MM.1S (cell line): Measurements from ENCODE around the gene VWA1.
"Not testable (repeated sequence)": the region's sequence is repeated elsewhere in the genome, so short reads cannot be mapped to it uniquely, and the experiment has no call there.

Experiments used
- DNase-seq: peaks from one replicate; pipeline ENCODE4 v3.0.0-alpha.2; 2015
- H2AFZ ChIP-seq: fragments of 300-600 bp; sonication (generic); 2 replicates; pipeline ENCODE4 v1.6.0; 2016; ENCODE audit warnings: antibody characterized with exemption, low read length
- H3F3A ChIP-seq: fragments of 300-600 bp; sonication (generic); 2 replicates; pipeline ENCODE4 v1.6.1; 2016; ENCODE audit warnings: mild to moderate bottlenecking, antibody characterized with exemption, low read length, moderate library complexity, mixed read lengths; ENCODE audit not compliant: insufficient read depth
- H3K27ac ChIP-seq: fragments of 300-600 bp; sonication (generic); 2 replicates; pipeline ENCODE4 v1.5.1; 2016; ENCODE audit warnings: mild to moderate bottlenecking, low read length
- H3K27me3 ChIP-seq: fragments of 300-600 bp; sonication (generic); replicated peaks from 2 replicates; pipeline ENCODE4 v1.6.0; 2016; ENCODE audit warnings: low read length; ENCODE audit not compliant: insufficient read depth
- H3K36me3 ChIP-seq: fragments of 300-600 bp; sonication (generic); replicated peaks from 2 replicates; pipeline ENCODE4 v1.6.1; 2016; ENCODE audit warnings: mild to moderate bottlenecking, low read length, mixed read lengths; ENCODE audit not compliant: insufficient read depth
- H3K4me1 ChIP-seq: fragments of 300-600 bp; sonication (generic); 2 replicates; pipeline ENCODE4 v1.6.1; 2016; ENCODE audit warnings: low read length, mixed read lengths
- H3K4me2 ChIP-seq: fragments of 300-600 bp; sonication (generic); 2 replicates; pipeline ENCODE4 v1.6.0; 2016; ENCODE audit warnings: low read depth, low read length
- H3K4me3 ChIP-seq: fragments of 300-600 bp; sonication (generic); 2 replicates; pipeline ENCODE4 v1.5.1; 2016; ENCODE audit warnings: low read length, mixed read lengths
- H3K79me2 ChIP-seq: fragments of 300-600 bp; sonication (generic); 2 replicates; pipeline ENCODE4 v1.6.1; 2016; ENCODE audit warnings: mixed run types, low read length, mixed read lengths
- H3K9ac ChIP-seq: fragments of 300-600 bp; sonication (generic); 2 replicates; pipeline ENCODE4 v1.6.1; 2016; ENCODE audit warnings: low read length, mixed read lengths
- H3K9me2 ChIP-seq: fragments of 300-600 bp; sonication (generic); replicated peaks from 2 replicates; pipeline ENCODE4 v1.6.1; 2016; ENCODE audit warnings: mild to moderate bottlenecking, low read length, mixed read lengths; ENCODE audit not compliant: insufficient read depth
- H3K9me3 ChIP-seq: fragments of 300-600 bp; sonication (generic); replicated peaks from 2 replicates; pipeline ENCODE4 v1.6.1; 2016; ENCODE audit warnings: mild to moderate bottlenecking, low read length, mixed read lengths; ENCODE audit not compliant: insufficient read depth
- H4K20me1 ChIP-seq: fragments of 300-600 bp; sonication (generic); 2 replicates; pipeline ENCODE4 v1.6.1; 2016; ENCODE audit warnings: mild to moderate bottlenecking, low read length, moderate library complexity, mixed read lengths; ENCODE audit not compliant: insufficient read depth
- CTCF ChIP-seq: fragments of 300-600 bp; sonication (generic); IDR thresholded peaks from 2 replicates; pipeline ENCODE4 v1.5.1; 2016; ENCODE audit warnings: antibody characterized with exemption, low read length, mixed read lengths
- EZH2 ChIP-seq: fragments of 300-600 bp; sonication (generic); optimal IDR thresholded peaks from 2 replicates; pipeline ENCODE3; 2017; ENCODE audit warnings: low read depth, mild to moderate bottlenecking, antibody characterized with exemption, low read length, mixed read lengths
- EZH2phosphoT487 ChIP-seq: fragments of 300-600 bp; sonication (generic); IDR thresholded peaks from 2 replicates; pipeline ENCODE4 v1.6.1; 2018; ENCODE audit warnings: antibody characterized with exemption, low read length

VWA1 gene

GRCh38 chr1:1440262-1441001 lies 4.9 kb downstream of the VWA1 start:
- H3K27me3 ChIP-seq, result peaks cover 36% of the 10 kb centered on the region
- H3K9me3 ChIP-seq, result no peaks in the 10 kb centered on the region
- H3K36me3 ChIP-seq, result no peaks in the 10 kb centered on the region
- DNase-seq, result no peak
- H3K4me2 ChIP-seq, result no peak overlapping the region
- no peak overlapping the region for H3K27ac ChIP-seq
- H3K4me1 ChIP-seq, result no peaks in the 10 kb centered on the region; the same call in 1 of the 2 replicates
- H4K20me1 ChIP-seq, result no peaks in the 10 kb centered on the region
- no peak overlapping the region for H3K9ac ChIP-seq
- no peaks in the 10 kb centered on the region for H3K9me2 ChIP-seq
- peak overlapping the region; percentile 68 for H2AFZ ChIP-seq
- no peaks in the 10 kb centered on the region for H3F3A ChIP-seq
- no peak overlapping the region for H3K4me3 ChIP-seq
- TF ChIP-seq EZH2 (no peak), EZH2phosphoT487 (no peak), CTCF (no peak)
- H3K79me2 ChIP-seq, result no peaks in the 10 kb centered on the region

- Histone ChIP-seq H3K9me3 (no peaks in the 10 kb centered on the region), H3K27me3 (peaks cover 36% of the 10 kb centered on the region), H3F3A (no peaks in the 10 kb centered on the region), H3K4me3 (no peak overlapping the region), H3K9ac (no peak overlapping the region), H3K27ac (no peak overlapping the region), H3K4me2 (no peak overlapping the region), H3K4me1 (no peaks in the 10 kb centered on the region; the same call in 1 of the 2 replicates), H3K36me3 (no peaks in the 10 kb centered on the region), H4K20me1 (no peaks in the 10 kb centered on the region), H3K79me2 (no peaks in the 10 kb centered on the region), H2AFZ (peak overlapping the region; percentile 68), H3K9me2 (no peaks in the 10 kb centered on the region)
- TF ChIP-seq CTCF (peak; percentile 82), EZH2 (no peak)
- DNase-seq, result peak; percentile 36
Observed at GRCh38 chr1:1441002-1441888, 5.8 kb downstream of the VWA1 start.

GRCh38 chr1:1442069-1442770 lies 6.7 kb downstream of the VWA1 start:
- no peak for DNase-seq

GRCh38 chr1:1446631-1447030 lies 11.1 kb downstream of the VWA1 start:
- not testable (repeated sequence) for H3K4me3 ChIP-seq, H3K9me3 ChIP-seq, H3F3A ChIP-seq, DNase-seq, H2AFZ ChIP-seq, H4K20me1 ChIP-seq, H3K79me2 ChIP-seq, H3K4me2 ChIP-seq, H3K4me1 ChIP-seq, H3K9ac ChIP-seq, H3K9me2 ChIP-seq, H3K27ac ChIP-seq, H3K36me3 ChIP-seq
- peaks cover 33% of the 10 kb centered on the region for H3K27me3 ChIP-seq

More at GRCh38 chr1:1442069-1442770, 6.7 kb downstream of the VWA1 start:
- Histone ChIP-seq H3K9ac (no peak overlapping the region), H2AFZ (no peak overlapping the region), H3K36me3 (no peaks in the 10 kb centered on the region), H3K9me2 (no peaks in the 10 kb centered on the region), H3K4me3 (no peak overlapping the region), H3K4me1 (no peaks in the 10 kb centered on the region; the same call in 1 of the 2 replicates), H3K27ac (no peak overlapping the region), H3K27me3 (peaks cover 26% of the 10 kb centered on the region), H4K20me1 (no peaks in the 10 kb centered on the region), H3K9me3 (no peaks in the 10 kb centered on the region), H3K4me2 (no peak overlapping the region), H3F3A (no peaks in the 10 kb centered on the region), H3K79me2 (no peaks in the 10 kb centered on the region)
- TF ChIP-seq EZH2phosphoT487 (no peak), EZH2 (no peak), CTCF (no peak)
